ENCODE results near the gene WDFY3.

DNA sequence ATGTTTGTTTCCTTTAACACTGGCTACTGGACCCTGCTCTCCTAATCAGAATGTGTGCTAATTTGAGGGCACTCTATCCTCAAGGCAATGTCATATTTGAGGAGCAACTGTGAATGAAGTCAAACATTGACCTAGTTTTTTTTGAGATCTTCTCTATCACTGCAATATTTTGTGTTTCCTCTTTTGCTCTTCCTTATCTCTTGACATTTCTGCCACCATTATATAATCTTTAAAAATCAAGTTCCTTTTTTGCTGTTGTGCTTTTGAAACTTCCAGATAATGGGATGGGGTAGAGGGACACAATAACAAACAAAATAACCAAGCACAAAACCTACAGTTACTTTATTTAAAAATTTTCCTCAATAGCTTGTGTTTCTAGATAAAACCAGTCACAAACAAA is 7.4 kb upstream of the WDFY3 start:
- no peak for TF ChIP-seq CTCF (IDR thresholded peaks at IDR 0.05)
- no peak for TF ChIP-seq POLR2A (IDR thresholded peaks at IDR 0.05)
- no peak for TF ChIP-seq POLR2AphosphoS5 (IDR thresholded peaks at IDR 0.05)

Data from stomach (tissue), 4 donors.